ENCODE measurements around the gene TNFRSF13B. TPM values are rescaled to one million over a fixed set of nuclear protein-coding genes. Genes with fewer than 3 reads are reported as not detected.
A peak's percentile ranks its signal among the peaks of the same experiment; 100 is the strongest.

TNFRSF13B gene
- total and polyA plus RNA-seq, 2 experiments from 2014 or later = not detected

DNA sequence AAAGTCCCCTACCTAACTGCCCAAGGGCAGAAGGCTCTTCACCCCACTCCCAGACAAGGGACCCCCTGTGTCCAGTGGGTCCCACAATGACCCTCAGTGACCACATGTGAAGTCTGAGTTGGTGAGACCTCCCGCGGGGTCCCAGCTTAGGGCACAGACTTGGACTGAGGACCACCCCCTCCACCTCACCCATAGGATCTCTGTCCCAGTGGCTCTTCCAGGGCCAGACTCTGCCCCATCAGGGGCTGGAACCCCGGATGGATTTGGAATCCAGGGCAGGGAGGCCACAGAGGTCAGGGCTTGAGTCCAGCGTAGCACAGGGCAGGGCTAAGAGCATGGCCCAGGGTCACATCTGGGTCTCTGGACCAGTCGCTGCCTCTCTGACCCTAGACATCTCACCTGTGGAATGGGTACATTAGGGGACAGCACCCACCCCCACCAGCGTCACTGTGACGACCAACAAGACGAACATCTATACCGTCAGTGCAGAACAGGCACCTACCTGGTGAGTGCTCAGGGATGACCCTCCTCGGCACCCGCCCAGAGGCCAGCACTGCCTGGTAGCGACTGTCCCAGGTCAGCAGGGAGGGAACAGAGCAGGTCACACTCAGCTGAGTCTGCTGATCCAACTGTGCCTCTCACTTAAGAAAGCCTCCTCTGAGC, 37.7 kb downstream of the TNFRSF13B start:
- no peaks in the 10 kb centered on the region for H3K9me3 ChIP-seq (ENCODE audit: low read depth)
- no peaks in the 10 kb centered on the region for H3K36me3 ChIP-seq
- peaks cover 7% of the 10 kb centered on the region for H3K4me1 ChIP-seq (ENCODE audit: low read depth)
- no peaks in the 10 kb centered on the region for H3K27me3 ChIP-seq
- no peak for DNase-seq (ENCODE audit: low read depth in 1 of 2, low spot score in 1 of 2)
- H3K27ac ChIP-seq = no peak overlapping the region
- no peak overlapping the region for H3K4me3 ChIP-seq
- TF ChIP-seq, protein P1, sequence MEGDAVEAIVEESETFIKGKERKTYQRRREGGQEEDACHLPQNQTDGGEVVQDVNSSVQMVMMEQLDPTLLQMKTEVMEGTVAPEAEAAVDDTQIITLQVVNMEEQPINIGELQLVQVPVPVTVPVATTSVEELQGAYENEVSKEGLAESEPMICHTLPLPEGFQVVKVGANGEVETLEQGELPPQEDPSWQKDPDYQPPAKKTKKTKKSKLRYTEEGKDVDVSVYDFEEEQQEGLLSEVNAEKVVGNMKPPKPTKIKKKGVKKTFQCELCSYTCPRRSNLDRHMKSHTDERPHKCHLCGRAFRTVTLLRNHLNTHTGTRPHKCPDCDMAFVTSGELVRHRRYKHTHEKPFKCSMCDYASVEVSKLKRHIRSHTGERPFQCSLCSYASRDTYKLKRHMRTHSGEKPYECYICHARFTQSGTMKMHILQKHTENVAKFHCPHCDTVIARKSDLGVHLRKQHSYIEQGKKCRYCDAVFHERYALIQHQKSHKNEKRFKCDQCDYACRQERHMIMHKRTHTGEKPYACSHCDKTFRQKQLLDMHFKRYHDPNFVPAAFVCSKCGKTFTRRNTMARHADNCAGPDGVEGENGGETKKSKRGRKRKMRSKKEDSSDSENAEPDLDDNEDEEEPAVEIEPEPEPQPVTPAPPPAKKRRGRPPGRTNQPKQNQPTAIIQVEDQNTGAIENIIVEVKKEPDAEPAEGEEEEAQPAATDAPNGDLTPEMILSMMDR (IDR thresholded peaks at IDR 0.05; ENCODE audit: low read depth, low read length) = no peak

DNA sequence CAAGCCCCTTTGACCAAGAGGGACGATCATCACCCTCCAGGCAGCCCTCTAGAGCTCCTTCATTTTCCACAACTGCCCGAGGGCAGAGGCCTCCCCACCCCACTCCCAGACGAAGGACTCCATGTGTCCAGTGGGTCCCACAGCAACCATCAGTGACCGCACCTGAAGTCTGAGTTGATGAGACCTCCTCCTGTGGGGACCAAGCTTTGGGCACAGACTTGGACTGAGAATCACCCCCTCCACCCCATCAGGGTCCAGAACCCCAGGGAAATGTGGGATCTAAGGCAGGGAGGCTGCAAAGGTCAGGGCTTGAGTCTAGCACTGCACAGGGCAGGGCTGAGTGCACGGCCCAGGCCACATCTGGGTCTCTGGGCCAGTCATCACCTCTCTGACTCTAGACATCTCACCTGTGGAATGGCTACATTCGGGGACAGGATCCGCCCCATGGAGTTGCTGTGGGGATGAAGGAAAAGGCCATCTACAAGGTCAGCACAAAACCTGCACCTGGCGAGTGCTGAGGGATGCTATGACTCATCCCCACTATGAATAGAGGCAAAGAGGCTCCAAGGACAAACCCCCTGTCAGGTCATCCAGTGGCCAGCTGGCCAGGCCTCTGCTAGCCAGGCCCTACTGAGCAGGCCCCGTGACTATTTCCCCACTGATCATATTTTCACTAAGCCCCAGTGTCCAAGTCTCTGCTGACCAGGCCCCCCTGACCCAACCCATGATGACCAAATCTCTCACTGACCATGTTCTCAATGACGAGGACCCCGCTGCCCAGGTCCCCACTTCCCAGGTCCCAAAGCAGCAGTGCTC, 38.4 kb downstream of the TNFRSF13B start:
- TF ChIP-seq, protein P1 (IDR thresholded peaks at IDR 0.05; ENCODE audit: low read depth, low read length) = no peak
- Histone ChIP-seq H3K27ac (no peak overlapping the region), H3K4me1 (ENCODE audit: low read depth) (peaks cover 14% of the 10 kb centered on the region), H3K36me3 (no peaks in the 10 kb centered on the region), H3K4me3 (no peak overlapping the region), H3K9me3 (ENCODE audit: low read depth) (no peaks in the 10 kb centered on the region), H3K27me3 (no peaks in the 10 kb centered on the region)
- no peak for DNase-seq (ENCODE audit: low read depth in 1 of 2, low spot score in 1 of 2)

DNA sequence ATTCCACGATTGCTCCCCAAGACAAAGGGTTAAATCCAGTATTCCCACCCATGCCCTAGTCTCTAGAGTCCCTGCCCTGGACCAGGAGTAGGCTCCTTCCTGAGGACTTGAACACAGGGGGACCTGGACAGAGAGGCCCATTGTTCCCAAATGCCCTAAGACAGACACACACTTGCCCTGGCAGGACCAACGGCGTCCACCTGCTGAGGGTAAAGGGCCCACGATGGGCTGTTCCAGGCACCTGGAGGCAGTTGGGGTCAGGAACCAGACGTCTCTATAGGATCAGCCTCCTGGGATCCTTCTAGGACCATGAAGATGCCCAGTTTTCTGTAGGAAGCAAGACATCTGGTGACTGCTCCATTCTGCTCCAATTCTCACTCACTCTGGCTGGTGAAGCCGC, 39.3 kb downstream of the TNFRSF13B start:
- TF ChIP-seq, protein P1 (IDR thresholded peaks at IDR 0.05; ENCODE audit: low read depth, low read length) = no peak
- peaks cover 14% of the 10 kb centered on the region for H3K4me1 ChIP-seq (ENCODE audit: low read depth)
- no peak overlapping the region for H3K27ac ChIP-seq
- no peak overlapping the region for H3K4me3 ChIP-seq
- no peak for DNase-seq (ENCODE audit: low read depth in 1 of 2, low spot score in 1 of 2)
- H3K36me3 ChIP-seq = no peaks in the 10 kb centered on the region
- no peaks in the 10 kb centered on the region for H3K9me3 ChIP-seq (ENCODE audit: low read depth)
- H3K27me3 ChIP-seq = no peaks in the 10 kb centered on the region

DNA sequence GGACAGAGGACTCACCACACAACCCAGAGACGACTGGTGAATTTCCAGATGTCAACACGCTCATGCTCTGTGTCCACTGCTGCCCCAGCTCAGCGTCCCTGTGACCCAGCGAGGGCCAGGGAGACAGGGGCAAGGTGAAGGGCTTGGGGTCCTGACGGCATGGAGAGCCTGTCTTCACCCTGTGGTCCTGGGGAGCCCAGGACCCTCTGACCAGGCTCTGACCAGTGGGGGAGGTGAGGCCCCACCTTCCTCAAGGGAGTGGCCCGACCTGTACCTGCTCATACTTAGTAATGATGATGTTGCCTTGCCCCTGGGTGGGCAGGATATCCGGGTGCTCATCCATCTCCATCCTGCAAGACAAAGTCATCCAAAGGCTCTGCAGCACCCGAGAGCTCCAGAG, 39.8 kb downstream of the TNFRSF13B start:
- Histone ChIP-seq H3K4me1 (ENCODE audit: low read depth) (peaks cover 14% of the 10 kb centered on the region), H3K27ac (no peak overlapping the region), H3K36me3 (no peaks in the 10 kb centered on the region), H3K4me3 (no peak overlapping the region), H3K9me3 (ENCODE audit: low read depth) (no peaks in the 10 kb centered on the region), H3K27me3 (no peaks in the 10 kb centered on the region)
- peak in 1 of 2 donors; percentile 16 for DNase-seq (ENCODE audit: low read depth in 1 of 2, low spot score in 1 of 2)
- TF ChIP-seq, protein P1 (IDR thresholded peaks at IDR 0.05; ENCODE audit: low read depth, low read length) = no peak

DNA sequence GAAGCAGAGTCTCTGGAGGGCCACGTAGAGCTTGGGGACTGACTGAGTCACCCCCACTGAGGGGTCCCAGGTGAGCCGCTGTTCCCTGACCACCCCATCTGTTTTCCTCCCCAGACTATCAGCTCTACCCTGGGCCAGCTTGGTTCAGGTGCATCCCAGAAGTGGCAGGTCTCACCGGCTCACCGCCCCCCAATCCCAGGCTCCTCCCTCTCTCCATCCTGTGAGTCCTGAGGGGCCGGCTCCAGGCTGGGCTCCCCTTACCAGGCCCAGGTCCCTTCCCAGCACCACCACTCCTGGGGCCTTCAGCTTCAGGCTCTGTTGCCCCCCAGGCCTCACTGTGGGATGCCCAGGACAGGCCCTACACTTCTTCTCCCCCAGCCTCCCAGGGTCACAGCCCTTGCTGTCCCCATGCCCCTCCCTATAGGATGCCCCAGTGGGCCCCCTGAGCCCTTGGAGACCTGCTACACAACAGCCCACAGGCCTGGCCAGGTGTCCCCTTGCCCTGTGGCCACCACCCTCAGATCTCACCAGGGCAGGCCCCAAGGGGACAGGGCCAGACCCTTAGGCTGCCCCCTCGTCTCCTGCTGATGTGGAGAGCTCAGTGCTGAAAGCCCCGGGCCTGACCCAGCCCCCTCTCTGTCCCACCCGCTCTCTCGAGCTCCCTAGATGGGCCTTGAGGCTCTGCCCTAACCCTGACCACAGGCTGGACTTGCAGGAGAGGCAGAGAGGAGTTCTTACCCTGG, 40.4 kb downstream of the TNFRSF13B start:
- TF ChIP-seq, protein P1 (IDR thresholded peaks at IDR 0.05; ENCODE audit: low read depth, low read length) = no peak
- Histone ChIP-seq H3K27ac (no peak overlapping the region), H3K9me3 (ENCODE audit: low read depth) (no peaks in the 10 kb centered on the region), H3K4me1 (ENCODE audit: low read depth) (peaks cover 14% of the 10 kb centered on the region), H3K36me3 (no peaks in the 10 kb centered on the region), H3K27me3 (no peaks in the 10 kb centered on the region), H3K4me3 (no peak overlapping the region)
- no peak for DNase-seq (ENCODE audit: low read depth in 1 of 2, low spot score in 1 of 2)
